Loucy (cell line): ENCODE data around the gene JARID2.

Experiments
- H2AFZ ChIP-seq: fragments of 200-600 bp; sonication (generic); 2 replicates; pipeline ENCODE4 v1.6.0; 2016; ENCODE audit warnings: antibody characterized with exemption, mild to moderate bottlenecking, low read length, moderate library complexity
- H3F3A ChIP-seq: fragments of 200-600 bp; 2 replicates; pipeline ENCODE4 v1.6.0; 2016; ENCODE audit warnings: antibody characterized with exemption, low read depth, mild to moderate bottlenecking
- H3K27me3 ChIP-seq: fragments of 200-600 bp; sonication (generic); 2 replicates; pipeline ENCODE4 v1.6.1; 2014; ENCODE audit warnings: low read length, mild to moderate bottlenecking; ENCODE audit not compliant: insufficient read depth, poor library complexity, severe bottlenecking
- H3K36me3 ChIP-seq: fragments of 200-600 bp; sonication (generic); 2 replicates; pipeline ENCODE4 v1.6.1; 2016; ENCODE audit warnings: low read length; ENCODE audit not compliant: insufficient read depth
- H3K4me1 ChIP-seq: fragments of 200-600 bp; sonication (generic); 2 replicates; pipeline ENCODE4 v1.5.1; 2014; ENCODE audit warnings: low read length, mild to moderate bottlenecking; ENCODE audit not compliant: insufficient read depth, poor library complexity, severe bottlenecking
- H3K4me2 ChIP-seq: fragments of 200-600 bp; sonication (generic); 2 replicates; pipeline ENCODE4 v1.6.0; 2014; ENCODE audit warnings: antibody characterized with exemption, low read length, low read depth, mild to moderate bottlenecking; ENCODE audit not compliant: poor library complexity, severe bottlenecking
- H3K4me3 ChIP-seq: fragments of 200-600 bp; sonication (generic); 2 replicates; pipeline ENCODE4 v1.5.1; 2014; ENCODE audit warnings: low read length, mild to moderate bottlenecking, mixed read lengths; ENCODE audit not compliant: poor library complexity, severe bottlenecking
- H3K79me2 ChIP-seq: fragments of 200-600 bp; sonication (generic); 2 replicates; pipeline ENCODE4 v1.6.1; 2014; ENCODE audit warnings: low read length; ENCODE audit not compliant: insufficient read depth
- H3K9ac ChIP-seq: fragments of 200-600 bp; sonication (generic); 2 replicates; pipeline ENCODE4 v1.6.0; 2014; ENCODE audit warnings: mild to moderate bottlenecking, low read depth, low read length, moderate library complexity; ENCODE audit not compliant: poor library complexity, severe bottlenecking
- H3K9me2 ChIP-seq: fragments of 200-600 bp; sonication (generic); replicated peaks from 2 replicates; pipeline ENCODE4 v1.6.1; 2016; ENCODE audit warnings: low read depth, low read length, mixed read lengths
- H3K9me3 ChIP-seq: fragments of 200-600 bp; sonication (generic); 2 replicates; pipeline ENCODE4 v1.6.1; 2014; ENCODE audit warnings: mild to moderate bottlenecking, antibody characterized with exemption, low read length, low read depth; ENCODE audit not compliant: insufficient read depth
- H4K20me1 ChIP-seq: fragments of 200-600 bp; sonication (generic); 2 replicates; pipeline ENCODE4 v1.6.0; 2014; ENCODE audit warnings: antibody characterized with exemption, low read length, mild to moderate bottlenecking; ENCODE audit not compliant: insufficient read depth, poor library complexity, severe bottlenecking
- EZH2phosphoT487 ChIP-seq: fragments of 200-600 bp; IDR thresholded peaks from 2 replicates; pipeline ENCODE4 v1.6.1; 2018; ENCODE audit warnings: antibody characterized with exemption, mild to moderate bottlenecking, moderate library complexity, borderline replicate concordance
- TF ChIP-seq, protein P1 (sequence below): fragments of 200-600 bp; sonication (generic); conservative IDR thresholded peaks from 2 replicates; pipeline ENCODE4 v1.5.1; 2014; ENCODE audit warnings: mild to moderate bottlenecking, antibody characterized with exemption, low read length

Gene JARID2

DNA sequence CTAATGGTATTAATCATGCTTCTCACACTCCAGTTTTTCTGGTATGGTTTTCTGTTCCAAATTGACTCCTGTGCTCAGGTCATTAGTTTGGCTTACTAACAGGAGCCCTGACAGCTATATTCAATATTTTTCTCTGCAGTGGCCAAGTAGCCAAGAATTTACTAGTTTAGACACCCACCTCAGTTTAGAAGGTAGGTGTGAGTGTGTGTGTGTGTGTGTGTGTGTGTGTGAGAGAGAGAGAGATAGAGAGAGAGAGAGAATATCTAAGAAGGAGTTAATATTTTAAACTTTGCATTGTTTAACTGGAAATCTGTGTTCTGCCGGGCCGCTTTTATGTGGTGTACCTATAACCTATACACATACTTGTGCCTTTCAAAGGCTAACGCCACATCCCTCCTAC, 18.5 kb downstream of the JARID2 start:
- Histone ChIP-seq H3K9me3 (no peaks in the 10 kb centered on the region), H3K9ac (no peak overlapping the region), H3K4me1 (peaks cover 78% of the 10 kb centered on the region), H3K27me3 (no peaks in the 10 kb centered on the region), H3K4me2 (peak overlapping the region; percentile 56), H3K79me2 (peaks cover 100% of the 10 kb centered on the region), H3K36me3 (peaks cover 27% of the 10 kb centered on the region; the same call in 1 of the 2 replicates), H3K9me2 (no peaks in the 10 kb centered on the region), H2AFZ (no peak overlapping the region), H3K4me3 (no peak overlapping the region), H3F3A (no peaks in the 10 kb centered on the region), H4K20me1 (peaks cover 99% of the 10 kb centered on the region)
- TF ChIP-seq, protein P1, sequence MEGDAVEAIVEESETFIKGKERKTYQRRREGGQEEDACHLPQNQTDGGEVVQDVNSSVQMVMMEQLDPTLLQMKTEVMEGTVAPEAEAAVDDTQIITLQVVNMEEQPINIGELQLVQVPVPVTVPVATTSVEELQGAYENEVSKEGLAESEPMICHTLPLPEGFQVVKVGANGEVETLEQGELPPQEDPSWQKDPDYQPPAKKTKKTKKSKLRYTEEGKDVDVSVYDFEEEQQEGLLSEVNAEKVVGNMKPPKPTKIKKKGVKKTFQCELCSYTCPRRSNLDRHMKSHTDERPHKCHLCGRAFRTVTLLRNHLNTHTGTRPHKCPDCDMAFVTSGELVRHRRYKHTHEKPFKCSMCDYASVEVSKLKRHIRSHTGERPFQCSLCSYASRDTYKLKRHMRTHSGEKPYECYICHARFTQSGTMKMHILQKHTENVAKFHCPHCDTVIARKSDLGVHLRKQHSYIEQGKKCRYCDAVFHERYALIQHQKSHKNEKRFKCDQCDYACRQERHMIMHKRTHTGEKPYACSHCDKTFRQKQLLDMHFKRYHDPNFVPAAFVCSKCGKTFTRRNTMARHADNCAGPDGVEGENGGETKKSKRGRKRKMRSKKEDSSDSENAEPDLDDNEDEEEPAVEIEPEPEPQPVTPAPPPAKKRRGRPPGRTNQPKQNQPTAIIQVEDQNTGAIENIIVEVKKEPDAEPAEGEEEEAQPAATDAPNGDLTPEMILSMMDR = no peak
- no peak for TF ChIP-seq EZH2phosphoT487

DNA sequence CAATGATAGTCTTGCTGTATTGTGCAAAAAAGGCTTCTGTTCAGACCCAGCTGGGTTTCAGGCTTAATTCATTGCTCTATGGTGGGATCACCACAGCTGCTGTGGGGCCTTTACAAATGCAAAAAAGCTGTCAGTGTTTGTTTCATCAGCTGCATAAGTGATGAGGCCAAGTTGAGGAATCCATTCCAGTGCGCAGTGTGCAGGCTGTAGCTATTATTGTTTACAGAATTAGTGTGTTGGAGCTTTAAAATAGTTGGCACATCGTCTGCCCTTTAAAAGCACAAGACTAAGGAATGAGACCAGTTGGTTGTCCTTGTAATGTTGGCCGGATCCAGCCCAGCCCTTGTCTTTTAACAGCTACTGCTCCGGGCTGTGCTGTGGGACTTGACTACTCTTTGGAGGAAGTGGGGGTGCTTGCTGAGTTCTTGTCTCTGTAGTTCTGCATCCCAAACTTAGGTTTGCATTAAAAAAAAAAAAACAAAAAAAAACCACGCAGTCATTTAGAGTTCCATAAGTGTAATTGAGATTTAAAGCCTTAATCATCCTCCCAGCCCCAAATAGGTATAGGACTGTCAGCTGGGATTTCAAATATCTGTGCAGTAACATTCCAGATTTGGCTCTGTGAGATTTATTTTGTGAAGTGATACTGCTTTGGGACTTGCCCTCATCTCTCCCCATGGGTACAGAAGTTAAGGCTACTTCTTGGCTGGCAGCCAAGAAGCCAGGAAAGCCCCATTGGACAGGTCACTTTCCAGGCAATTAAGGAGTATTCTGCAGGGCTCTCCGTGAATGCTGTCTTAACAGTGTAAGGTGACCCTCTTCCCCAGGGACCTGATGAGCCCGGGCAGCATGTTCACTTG, 19.3 kb downstream of the JARID2 start:
- Histone ChIP-seq H4K20me1 (peaks cover 99% of the 10 kb centered on the region), H2AFZ (no peak overlapping the region), H3K79me2 (peaks cover 100% of the 10 kb centered on the region), H3K9me2 (no peaks in the 10 kb centered on the region), H3K9ac (no peak overlapping the region), H3K4me1 (peaks cover 71% of the 10 kb centered on the region), H3K27me3 (no peaks in the 10 kb centered on the region), H3K9me3 (no peaks in the 10 kb centered on the region), H3K4me2 (peak overlapping the region; percentile 56), H3K36me3 (peaks cover 27% of the 10 kb centered on the region; the same call in 1 of the 2 replicates), H3F3A (no peaks in the 10 kb centered on the region), H3K4me3 (no peak overlapping the region)
- no peak for TF ChIP-seq EZH2phosphoT487
- TF ChIP-seq, protein P1 = no peak

- peaks cover 100% of the 10 kb centered on the region for H3K79me2 ChIP-seq
Measured at GRCh38 chr6:15265787-15266186, 19.9 kb downstream of the JARID2 start.

More at GRCh38 chr6:15265787-15266186, 19.9 kb downstream of the JARID2 start:
- Histone ChIP-seq H3K9ac (no peak overlapping the region), H3K4me3 (no peak overlapping the region), H4K20me1 (peaks cover 97% of the 10 kb centered on the region), H3K27me3 (no peaks in the 10 kb centered on the region), H3F3A (no peaks in the 10 kb centered on the region), H3K9me2 (no peaks in the 10 kb centered on the region), H3K36me3 (peaks cover 26% of the 10 kb centered on the region; the same call in 1 of the 2 replicates), H3K4me1 (peaks cover 68% of the 10 kb centered on the region), H2AFZ (no peak overlapping the region), H3K9me3 (no peaks in the 10 kb centered on the region), H3K4me2 (no peak overlapping the region)
- TF ChIP-seq EZH2phosphoT487 = no peak
- TF ChIP-seq, protein P1 = no peak
